ENCODE results near the gene GDF11.

Gene GDF11

DNA sequence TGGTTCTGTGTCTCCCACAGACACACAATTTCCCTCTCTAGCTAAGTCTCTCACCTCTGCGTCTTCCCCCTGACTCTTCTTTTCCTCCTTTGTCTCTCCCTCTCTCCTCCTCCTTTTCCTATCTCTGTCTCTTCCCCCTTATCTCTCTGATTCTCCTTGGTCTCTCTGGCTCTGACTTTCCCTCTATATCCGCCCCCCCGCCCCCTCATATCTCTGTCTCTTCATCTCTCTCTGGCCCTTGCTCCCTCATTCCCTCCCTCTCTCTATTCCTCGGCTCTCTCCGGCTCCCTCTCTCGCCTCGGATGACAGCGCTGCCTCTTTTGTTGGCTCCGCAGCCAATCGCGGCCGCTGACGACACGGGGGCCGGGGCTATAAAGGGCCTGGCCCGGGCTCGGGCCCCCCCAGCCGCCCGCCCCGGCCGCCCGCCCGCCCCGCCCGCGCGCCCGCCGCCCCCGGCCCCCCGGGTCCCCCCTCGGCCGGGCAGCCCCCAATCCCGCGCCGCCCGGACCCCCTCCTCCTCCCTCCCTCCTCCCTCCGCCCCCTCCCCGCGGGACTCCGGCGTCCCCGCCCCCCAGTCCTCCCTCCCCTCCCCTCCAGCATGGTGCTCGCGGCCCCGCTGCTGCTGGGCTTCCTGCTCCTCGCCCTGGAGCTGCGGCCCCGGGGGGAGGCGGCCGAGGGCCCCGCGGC, at the start of gene GDF11:
TSS of gene GDF11 (plus strand) at position 404 of the 687 bp plus-strand sequence. CDS start at position 599, 195 bp downstream.
- DNase-seq (ENCODE audit: low read depth, low spot score): peak; percentile 75

DNA sequence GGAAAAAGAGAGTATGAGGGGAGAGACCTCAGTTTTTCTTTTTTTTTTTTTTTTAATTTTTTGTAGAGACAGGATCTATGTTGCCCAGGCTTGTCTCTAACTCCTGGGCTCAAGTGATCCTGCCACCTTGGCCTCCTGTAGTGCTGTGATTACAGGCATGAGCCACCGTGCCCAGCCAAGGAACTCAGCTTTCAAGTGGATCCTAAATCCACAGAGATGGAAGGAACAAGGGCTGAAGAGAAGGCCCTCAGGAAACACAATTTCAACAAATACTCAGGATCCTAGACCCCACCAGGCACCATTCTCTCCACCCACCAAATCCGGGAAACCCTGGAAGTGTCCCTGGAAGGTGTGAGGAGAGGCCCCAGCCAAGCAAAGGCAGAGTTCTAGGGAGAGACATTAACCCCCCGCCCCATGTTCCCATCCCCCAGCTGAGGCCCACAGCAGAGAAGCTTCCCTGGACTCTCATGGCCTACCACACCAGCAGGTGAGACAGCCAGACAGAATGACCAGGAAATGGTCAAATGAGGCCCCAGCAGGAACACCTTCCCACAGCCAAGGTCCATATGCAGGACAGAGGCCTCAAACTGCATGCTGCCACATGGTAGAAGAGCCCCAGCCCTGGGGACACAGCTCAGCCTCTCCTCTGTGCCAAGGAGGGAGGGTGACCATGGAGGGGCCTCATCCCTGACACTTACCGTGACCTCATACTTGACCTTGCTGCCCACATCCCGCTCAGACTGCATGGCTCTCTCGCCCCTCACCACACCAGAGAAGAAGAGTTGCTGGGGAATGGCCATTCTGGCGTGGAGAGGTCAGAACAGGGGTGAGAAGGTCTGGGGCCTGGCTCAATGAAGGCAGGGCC, 49.4 kb upstream of the GDF11 start:
- DNase-seq (ENCODE audit: low read depth, low spot score): no peak

DNA sequence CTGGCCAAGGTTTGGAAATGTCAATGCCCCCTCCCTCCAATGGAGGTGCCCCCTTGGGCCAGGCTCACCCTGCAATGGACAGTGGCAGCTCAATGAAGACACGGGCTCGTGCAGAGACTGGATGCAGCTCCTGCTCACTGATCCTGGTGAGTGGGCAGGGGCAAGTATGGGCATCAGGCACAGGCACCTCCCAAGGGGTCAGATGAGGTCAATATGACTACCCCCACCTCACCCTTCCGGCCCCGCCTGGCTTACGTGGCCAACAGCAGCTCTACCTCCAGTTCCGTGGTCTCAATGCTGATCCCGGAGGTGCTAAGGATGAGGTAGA, 48.8 kb upstream of the GDF11 start:
- no peak for DNase-seq (ENCODE audit: low read depth, low spot score)

DNA sequence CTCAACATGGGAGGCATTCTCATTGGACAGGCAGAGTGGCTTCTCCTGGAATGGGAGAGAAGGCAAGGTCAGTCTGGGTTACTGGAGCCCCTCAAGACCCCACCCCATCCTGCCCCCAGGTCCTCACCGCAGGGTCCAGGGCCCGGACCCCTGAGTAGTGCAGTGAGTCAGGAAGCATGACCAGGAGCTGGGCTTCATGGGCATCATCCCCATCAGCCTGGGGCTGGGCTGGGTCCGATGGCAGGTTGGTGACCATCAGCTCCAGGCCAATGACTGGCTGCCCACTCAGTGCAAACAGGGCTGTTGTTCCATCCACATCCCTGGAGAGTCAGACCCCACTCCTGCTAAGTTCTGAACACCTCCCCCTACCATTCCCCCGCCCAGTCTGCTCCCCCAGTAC, 48.3 kb upstream of the GDF11 start:
- no peak for DNase-seq (ENCODE audit: low read depth, low spot score)

DNA sequence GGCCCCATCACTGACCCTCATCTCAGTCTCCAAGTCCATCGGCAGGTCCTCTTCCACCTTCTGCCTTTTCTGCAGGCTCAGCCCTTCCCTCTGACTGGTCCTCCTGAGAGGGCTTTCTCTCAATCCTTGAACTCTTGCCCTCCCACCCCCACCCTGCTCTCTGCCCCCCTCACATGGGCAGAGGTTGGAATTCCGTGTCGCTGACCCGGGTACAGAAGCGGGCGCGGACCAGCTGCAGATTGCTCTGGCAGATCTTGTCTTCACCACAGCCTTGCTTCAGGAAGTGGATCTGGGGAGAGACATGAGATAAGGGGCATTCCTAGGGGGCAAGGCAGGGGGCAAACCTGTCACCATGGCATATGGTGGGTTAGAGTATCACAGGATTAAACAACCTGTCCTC, 47.6 kb upstream of the GDF11 start:
- no peak for DNase-seq (ENCODE audit: low read depth, low spot score)

DNA sequence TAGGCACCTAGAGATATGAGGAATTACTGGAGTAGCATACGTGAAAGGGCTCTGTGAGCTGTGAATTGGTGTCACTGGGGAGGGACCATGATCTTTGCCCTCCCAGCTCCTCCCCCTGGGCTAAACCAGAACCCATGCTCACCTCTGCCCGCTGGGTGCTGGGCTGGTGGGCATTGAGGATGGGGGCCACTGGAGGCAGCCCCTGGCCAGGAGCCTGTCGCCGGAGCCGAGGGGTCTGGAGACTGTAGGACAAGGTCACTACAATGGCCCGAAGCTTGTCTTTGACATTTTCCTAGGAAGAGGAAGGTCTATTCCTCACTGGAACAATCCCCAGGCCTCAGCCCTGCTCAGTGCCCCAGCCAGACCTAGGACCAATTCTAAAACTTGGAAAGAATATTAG, 46.8 kb upstream of the GDF11 start:
- no peak for DNase-seq (ENCODE audit: low read depth, low spot score)

DNA sequence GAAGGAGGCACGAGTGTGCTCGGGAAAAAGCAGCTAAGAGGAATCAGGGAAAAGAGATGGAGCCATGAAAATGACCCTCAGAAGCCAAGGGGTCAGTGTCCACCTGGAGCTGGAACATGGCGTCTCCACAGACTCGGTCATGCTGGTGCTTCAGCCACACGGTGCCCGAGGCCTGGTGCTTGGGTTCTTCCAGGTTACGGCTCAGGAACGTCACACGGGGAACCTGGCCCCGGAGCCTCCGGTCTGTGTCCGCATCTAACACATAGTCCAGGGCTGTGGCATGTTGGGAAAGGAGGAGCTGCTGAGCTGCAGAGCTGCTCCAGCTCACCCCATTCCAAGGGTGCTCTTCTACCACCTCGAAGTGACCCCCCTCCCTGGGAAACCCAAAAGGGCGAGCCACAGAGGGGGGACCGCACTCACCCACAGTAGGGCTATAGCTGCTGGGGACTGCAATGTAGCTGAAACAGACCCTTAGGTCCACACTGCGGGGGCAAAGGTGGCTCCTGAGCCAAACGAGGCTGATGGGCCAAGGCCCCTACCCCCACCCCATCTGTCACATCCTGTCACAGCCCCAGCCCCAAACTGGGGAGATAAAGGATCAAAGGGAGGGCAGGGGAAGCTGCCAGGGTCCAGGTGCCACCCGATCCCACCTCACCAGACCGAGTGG, 46.0 kb upstream of the GDF11 start:
- no peak for DNase-seq (ENCODE audit: low read depth, low spot score)

DNA sequence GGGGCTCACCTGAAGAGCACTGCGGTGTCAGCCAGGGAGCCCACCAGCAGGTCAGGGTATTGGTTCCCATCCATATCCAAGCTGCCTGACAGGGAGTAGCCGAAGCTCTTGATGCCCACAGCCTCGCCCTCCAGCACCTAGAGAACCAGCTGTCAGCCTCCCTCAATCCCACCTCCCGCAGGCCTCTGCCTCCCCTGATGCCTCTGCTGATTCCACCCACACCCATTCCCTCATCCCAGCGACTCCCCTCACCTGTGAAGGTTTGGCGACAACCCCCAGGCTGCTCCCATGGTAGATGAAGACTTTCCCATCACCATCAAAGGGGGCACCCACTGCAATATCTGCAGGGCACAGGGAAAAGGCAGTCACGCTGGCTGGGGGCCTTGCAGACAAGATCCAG, 45.2 kb upstream of the GDF11 start:
- DNase-seq (ENCODE audit: low read depth, low spot score): no peak

DNA sequence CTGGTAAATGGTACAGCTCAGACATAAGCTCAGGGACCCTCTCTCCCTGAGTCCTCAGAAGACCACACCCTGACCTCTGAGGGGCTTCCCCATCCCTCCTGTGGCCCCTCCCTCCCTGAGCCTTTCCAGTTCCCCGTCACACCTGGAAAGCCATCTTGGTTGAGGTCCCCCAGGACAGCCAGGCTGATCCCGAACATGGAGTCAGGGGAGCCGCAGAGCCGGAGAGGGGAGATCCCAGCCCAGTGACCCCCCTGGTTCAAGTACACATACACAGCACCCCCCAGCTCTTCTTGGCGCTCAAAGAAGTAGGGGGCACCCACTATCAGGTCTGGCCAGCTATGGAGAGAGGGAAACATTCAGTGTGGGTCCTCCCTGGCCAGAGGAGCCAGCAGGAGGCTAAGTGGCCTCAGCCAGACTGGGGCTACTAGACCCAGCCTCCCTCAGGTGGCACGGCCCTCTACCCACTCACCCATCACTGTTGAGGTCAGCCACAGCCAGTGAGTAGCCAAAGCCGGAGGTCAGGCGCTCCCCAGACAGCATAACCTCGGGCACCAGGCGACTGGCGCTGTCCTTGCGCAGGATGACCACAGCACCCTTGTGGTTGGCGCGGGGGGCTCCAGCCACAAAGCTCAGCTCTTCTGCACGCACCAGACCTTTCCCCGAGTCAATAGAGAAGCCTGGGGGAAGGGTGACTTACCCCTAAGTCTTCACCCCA, 44.5 kb upstream of the GDF11 start:
- DNase-seq (ENCODE audit: low read depth, low spot score): no peak

DNA sequence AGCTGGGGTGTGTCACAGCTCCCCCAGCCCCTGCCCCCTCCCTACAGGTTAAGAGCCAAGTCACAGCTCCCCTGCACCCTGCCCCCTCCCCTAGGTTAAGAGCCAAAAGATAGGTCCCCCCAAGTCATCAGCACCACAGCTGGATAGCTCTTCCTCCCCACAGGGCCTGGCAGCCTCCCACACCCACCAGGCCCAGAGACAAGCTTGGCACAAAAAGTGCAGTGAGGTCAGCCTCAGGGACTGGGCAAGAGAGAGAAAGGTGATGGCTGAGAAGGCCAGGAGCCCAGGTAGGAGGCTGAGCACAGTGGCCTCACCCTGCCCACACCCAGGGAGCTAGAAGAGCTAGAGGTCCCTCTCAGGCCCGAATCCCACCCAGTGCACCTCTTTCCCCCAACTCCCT, 44.0 kb upstream of the GDF11 start:
- no peak for DNase-seq (ENCODE audit: low read depth, low spot score)

DNA sequence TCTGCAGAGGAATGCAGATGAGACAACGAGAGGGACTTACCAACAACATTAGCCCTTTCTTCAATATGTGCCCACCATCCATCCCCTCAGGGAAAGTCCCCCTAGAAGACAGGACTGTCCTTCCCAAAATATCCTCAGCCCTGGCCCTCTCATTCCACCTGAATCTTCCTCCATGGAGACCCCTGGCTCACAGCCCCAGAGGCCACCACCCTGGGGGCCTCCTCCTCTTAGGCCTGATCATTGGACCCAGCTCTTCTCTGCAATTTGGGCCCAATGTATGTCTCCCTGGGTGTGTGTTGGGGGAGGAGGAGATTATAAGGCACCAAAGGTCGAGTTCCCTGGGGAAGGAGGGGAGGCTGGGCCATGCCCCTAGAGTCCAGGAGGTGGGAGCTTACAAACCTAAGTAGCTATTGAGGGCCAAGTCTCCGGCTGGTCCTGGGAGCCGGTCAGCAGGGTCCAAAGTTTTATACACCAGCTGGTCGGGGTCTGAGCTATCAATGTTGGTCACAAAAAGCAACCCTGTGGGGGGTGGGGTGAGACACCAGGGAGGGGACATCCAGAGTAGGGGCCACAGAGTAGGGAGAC, 43.4 kb upstream of the GDF11 start:
- no peak for DNase-seq (ENCODE audit: low read depth, low spot score)

DNA sequence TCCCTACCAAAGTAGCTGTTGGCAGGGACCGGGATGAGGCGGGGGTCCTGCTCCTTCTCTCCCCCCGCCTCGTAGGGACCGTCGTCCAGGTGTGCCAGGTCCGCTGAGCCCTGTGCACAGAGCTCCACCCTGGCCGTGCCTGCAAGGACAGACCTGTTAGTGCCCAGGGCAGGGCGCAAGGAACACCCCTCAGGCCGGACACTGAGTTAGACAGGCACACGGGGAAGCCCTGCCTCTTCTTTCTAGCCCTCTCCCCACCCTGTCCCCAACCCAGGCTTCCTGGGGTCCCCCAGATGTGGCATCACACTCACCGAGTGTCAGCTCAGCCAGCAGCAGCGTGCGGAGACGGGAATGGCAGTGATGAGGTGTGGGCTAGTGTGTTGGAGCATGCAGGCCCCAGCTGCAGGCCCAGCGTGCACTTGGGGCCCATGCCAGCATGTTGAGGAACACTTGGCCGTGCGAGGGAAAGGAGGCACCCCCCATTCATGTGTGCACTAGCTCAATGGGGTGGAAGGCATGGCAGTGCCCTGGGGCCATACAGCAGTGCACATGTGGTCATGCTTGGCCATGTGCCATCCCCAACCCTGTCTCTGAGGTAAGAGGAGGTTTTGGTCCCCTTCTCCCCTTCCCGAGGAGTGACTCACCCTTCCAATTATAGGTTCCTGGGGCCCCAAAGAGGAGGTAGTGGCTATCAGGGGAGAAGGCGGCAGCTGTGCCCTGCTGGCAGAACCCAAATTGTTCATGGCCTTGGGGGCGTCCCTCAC, 42.5 kb upstream of the GDF11 start:
- DNase-seq (ENCODE audit: low read depth, low spot score): no peak

DNA sequence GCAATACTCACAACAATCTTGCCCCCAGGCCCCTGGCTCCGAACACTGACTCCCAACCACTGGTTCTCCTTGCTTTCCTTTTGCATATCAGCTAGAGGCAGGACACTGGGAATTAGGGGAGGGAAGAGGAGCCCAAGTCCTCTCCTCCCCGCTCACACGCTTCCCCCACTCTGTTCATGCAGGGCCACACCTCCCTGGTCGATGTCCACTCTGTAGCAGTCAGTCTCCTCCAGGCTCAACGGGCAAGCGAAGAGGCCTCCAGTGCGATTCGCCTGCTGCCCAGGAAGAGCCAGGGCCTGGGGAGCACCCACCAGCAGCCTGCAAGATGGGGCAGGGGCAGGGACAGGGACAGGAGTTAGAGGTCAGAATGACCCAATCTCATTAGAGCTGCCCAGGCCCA, 40.1 kb upstream of the GDF11 start:
- no peak for DNase-seq (ENCODE audit: low read depth, low spot score)

DNA sequence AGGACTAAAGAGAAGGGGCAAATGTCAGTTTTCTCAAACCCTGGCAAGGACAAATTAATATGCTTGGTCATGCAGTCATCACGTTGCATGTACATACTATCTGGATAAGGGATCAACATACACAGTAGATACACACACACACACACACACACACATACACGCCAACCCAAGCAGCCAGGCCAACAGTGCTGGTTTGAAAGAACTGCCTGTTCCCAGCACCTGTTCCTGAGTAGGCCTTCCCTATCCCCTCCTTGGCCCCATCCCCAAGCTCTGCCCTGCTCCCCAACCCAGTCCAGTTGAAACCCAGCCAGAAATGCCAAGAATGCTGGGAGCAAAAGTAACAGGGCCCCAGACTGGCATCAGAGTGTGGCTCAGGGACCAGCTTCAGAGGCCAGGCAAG, 39.6 kb upstream of the GDF11 start:
- no peak for DNase-seq (ENCODE audit: low read depth, low spot score)

DNA sequence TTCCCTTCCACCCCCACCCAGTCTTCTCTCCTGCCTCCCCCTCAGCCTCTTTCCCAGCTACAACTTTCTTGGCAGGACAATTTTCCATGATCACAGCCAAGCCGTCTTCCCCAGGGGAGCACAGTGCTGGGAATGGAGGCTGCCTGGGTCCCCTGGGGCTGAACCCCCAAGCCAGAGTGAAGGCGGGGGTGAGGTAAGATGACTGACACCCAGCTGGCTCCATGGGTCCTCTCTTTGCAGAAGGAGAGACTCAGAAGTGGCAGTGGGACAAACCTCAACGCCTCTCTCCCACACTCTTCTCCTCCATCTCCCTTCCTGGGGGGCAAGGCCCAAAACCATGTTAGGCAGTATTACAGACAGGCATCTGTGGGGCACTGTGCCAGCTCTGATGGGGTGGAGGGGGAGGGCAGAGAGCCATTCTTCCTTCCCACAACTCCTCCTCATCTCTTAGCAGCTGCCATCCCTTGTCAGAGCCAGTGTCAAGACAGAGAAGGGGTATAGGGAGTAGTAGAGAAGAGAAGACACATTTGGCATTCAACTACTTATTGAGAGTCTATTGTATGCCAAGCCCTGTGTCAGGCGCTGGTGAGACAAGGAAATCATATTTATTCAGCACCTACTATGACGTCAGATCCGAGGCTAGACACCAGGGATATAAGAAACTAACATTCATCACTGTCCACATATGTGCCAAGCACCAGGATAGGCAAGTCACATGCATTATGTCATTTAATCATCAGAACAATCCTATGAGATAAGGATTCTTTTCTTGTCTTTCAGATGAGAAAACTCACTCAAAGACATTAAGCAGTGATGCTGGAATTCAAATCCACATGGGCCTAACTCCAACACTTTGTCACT, 38.8 kb upstream of the GDF11 start:
- DNase-seq (ENCODE audit: low read depth, low spot score): no peak

DNA sequence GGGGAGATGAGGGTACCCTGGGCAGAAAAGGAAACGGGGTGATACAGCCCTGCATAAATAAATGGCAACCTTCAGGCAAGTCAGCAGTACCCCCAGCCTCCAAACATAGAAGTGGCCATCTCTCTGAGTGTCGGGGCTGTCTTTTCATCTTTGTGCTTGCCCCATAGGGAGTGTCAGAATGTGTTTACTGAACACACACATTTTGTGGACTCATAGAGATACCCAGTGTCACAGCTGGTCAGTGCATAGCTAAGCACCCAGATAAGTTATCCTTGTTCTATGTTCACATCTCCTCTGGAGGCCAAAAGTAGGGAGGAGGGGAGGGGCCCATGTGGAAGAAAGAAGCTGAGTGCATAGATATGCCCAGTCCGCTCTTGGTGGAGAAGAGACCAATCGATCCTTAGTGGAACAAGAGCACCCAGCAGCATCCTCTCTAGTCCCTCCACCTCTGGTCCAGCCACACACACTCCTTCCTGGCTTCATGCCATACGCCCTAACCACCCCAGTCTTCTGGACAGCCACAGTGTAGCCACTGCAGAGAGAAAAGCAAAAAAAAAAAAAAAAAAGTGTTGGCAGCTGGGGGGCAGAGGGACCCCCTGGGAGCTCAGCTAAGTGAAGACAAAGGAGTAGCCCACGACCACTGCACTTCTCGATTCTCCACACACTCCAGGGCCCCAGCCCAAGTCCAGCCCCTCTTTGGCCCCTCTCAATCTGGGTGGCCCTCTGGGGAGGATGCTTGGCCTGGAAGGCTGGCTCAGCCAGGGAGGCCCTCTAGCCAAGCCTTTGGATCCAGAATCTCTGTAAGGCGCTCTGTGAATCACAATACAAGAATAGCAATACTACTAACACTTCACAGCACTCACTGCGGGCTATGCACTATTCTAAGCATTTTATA, 37.9 kb upstream of the GDF11 start:
- no peak for DNase-seq (ENCODE audit: low read depth, low spot score)

DNA sequence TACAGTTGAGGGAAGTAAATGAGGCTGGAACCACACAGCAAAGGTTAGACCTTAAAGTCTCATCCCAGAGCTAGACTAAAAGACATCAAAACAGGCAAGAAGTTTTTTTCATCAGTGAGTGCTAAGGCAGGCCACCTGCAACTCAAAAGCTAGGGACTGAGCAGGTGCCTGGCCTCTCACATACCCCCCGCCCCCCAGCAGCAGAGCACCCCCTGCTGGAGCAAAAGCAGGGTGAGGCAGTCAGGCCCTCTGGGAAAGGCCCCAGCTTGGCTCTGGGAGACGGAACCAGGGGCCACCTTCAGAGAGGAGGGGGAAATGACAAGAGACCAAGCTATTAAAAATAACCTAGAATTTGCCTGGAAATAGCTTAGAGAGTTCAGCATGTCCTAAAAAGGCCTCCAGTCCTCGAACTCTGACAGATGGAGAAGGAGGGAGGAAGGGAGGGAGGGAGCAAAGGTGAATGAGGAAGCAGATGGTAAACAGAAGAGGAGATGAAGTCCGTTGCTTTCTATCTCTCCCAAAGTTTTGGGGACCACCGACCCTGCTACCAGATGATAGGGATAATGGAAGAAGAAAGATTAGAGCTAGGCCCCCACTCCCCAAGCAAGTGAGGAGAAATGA, 37.0 kb upstream of the GDF11 start:
- DNase-seq (ENCODE audit: low read depth, low spot score): no peak

DNA sequence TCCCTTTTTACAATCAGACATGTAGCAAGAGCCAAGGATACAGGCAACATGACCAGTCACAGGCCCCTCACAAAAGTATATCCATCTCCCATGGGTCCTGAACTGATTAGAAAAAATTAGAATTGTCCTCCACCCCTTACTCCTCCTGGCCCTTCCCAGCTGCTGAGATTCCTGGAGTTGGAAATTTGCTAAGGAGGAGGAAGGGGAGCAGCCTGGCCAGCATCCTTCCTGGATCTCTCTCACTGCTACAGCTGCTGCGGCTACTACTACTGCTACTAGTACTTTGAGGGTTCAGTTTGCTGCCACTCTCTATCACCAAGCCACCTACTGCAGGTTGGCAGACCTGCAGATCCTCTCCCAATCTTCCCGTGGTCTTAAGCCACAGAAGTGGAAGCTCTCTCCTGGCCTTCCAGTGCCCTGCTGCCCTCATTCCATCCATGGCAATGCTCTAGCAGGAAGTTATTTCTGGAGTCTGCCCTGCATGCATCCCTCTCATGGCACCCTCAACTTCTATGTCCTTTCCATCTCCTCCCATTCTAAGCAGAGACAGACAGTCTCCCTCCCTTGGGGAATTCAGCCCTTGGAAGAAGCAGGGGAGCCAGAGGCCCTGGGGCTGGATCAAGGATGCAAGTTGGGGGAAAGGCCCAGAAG, 36.2 kb upstream of the GDF11 start:
- no peak for DNase-seq (ENCODE audit: low read depth, low spot score)
